Ovary (tissue), 3 donors: ENCODE results near the gene CAMKMT.

Experiments
- EP300 ChIP-seq: sonication (generic); formaldehyde crosslinking; IDR thresholded peaks from one replicate; pipeline ENCODE4 v1.6.1; 2017; ENCODE audit warnings: antibody characterized with exemption
- TF ChIP-seq, protein P1 (sequence below), 3 donors: fragments of 450-650 bp in 2 of 3; fragments of 200-600 bp in 1 of 3; IDR thresholded peaks; one replicate each; pipeline versions ENCODE4 v1.5.1 to v1.8.0; 2016 to 2022; ENCODE audit warnings: antibody characterized with exemption in 3 of 3, mild to moderate bottlenecking in 1 of 3
- donor health status: DM: no; HTN: no; CAD: no.

DNA sequence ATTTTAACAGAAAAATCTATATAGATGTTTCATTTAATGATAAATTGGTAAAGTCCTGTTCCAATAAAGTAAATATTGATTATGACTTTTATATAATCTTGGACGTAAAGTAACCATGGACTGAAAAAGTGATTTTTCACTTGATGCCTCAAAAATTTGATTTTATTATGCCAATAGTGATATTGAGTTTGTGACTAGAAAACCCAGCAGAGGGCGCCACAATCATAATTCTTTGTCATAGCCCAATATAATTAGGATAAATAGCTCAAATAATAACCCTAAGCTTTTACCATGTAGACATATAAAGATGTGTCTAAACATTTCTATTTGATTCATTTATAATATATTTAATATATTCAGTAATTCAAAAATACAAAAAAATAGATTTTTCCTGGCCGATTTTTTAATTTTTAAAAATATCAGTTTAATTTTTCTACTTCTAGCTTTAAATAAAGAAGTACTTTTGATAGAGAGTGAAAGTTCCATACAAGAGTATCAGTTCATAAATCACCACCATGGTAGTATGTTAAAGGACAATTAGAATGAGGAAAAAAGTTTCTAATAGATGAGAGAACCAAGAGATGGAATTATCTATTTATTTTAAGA lies 30.7 kb downstream of the CAMKMT start:
- TF ChIP-seq, protein P1, sequence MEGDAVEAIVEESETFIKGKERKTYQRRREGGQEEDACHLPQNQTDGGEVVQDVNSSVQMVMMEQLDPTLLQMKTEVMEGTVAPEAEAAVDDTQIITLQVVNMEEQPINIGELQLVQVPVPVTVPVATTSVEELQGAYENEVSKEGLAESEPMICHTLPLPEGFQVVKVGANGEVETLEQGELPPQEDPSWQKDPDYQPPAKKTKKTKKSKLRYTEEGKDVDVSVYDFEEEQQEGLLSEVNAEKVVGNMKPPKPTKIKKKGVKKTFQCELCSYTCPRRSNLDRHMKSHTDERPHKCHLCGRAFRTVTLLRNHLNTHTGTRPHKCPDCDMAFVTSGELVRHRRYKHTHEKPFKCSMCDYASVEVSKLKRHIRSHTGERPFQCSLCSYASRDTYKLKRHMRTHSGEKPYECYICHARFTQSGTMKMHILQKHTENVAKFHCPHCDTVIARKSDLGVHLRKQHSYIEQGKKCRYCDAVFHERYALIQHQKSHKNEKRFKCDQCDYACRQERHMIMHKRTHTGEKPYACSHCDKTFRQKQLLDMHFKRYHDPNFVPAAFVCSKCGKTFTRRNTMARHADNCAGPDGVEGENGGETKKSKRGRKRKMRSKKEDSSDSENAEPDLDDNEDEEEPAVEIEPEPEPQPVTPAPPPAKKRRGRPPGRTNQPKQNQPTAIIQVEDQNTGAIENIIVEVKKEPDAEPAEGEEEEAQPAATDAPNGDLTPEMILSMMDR (IDR thresholded peaks at IDR 0.05) = no peak
- no peak for TF ChIP-seq EP300
